A549 treated with RU486 at 1 μM for 4 hours (cell line): ENCODE measurements around the gene JMJD8. TPM values are rescaled to one million over a fixed set of nuclear protein-coding genes. Genes with fewer than 3 reads are reported as not detected.

ENCODE experiments used
- total RNA-seq: library from RNA; stranded (reverse); fragments of 200-300 nt; extraction: Qiagen RNA extraction; gene quantifications from 5 replicates; pipeline ENCODE4 v1.2.3, GENCODE V29; 2022; ENCODE audit warnings: low read depth

The JMJD8 gene, protein sequence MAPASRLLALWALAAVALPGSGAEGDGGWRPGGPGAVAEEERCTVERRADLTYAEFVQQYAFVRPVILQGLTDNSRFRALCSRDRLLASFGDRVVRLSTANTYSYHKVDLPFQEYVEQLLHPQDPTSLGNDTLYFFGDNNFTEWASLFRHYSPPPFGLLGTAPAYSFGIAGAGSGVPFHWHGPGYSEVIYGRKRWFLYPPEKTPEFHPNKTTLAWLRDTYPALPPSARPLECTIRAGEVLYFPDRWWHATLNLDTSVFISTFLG
- total RNA-seq: 63.7 to 86.1 TPM (median 79.3 TPM) in 5 replicates

DNA sequence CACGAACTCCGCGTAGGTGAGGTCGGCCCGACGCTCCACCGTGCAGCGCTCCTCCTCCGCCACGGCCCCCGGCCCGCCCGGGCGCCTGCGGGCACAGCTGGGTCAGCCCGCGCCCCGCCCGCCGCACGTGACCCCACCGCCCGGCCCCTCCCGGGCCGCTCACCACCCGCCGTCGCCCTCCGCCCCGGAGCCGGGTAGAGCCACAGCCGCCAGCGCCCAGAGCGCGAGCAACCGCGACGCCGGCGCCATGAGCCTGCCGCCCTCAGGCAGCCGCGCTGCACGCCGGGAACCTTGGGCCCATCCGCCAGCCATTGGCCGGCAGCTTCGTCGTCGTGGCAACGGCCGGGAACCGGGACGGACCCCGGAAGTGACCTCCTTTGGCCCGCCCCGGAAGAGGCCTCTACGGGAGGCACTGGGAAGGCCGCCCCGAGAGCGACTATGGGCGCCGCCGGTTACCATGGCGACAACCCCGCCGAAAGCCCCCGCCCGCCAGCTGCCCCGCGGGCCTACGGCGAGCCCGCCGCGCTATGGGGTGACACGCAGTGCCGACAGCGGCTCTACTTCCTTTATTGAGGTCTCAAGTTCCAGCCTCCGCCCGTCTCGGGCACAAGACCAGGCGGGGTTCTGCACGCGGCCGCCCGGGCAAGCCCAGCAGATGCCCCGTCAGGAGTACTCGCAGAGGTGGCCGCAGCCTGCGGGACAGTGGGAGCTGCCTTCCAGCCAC lies at the start of gene JMJD8:
Gene JMJD8, minus strand, starts transcription at position 264 of the 724 bp plus-strand sequence. Its CDS starts 15 bp downstream, at position 249.

DNA sequence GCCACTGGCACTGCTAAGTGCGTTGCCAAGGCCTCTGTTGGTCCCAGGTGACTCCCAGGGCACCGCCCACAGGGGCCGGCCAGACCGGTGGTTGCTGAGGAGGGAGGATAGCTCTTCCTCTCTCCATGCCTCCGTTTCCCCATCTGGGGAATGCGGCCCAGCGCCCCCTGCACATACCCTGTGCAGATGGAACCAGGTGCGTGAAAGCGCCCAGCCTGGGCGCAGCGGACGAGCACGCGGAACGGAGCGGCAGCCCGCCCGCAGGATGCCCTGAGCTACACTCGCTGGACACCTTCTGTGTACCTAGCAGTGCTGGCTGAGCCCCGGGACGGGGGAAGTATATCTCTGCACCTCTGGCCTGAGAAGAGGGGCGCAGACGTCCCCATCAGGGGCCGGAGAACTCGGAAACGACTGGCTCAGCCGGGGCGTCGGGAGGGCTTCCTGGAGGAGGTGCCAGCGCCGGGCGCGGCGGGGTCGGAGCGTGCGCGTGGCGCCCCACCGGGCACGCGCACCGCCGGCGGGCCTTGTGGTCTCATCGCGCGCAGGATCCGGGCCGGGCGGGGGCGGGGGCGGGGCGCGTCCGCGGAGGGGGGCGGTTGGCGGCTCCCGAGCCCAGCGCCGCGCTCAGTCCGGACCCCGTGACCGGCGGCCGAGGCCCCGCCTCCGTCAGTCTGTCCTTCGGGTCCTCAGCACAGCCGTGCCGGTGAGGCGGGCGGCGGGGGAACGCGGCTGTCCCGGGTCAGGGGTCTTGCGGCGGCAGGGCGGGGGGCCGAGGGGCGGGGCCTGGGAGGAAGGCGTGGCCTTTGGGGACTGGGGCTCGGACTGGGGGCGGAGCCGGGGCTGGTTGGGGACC lies 42.5 kb upstream of the JMJD8 start, which contains the start of the genes CCDC78 and HAGHL:
Gene CCDC78, minus strand, starts transcription at position 6 of the 853 bp plus-strand sequence. CDS start 76 bp downstream, outside the sequence.
Gene HAGHL, plus strand, starts transcription at position 669 of the 853 bp plus-strand sequence. CDS start 404 bp downstream, outside the sequence.

DNA sequence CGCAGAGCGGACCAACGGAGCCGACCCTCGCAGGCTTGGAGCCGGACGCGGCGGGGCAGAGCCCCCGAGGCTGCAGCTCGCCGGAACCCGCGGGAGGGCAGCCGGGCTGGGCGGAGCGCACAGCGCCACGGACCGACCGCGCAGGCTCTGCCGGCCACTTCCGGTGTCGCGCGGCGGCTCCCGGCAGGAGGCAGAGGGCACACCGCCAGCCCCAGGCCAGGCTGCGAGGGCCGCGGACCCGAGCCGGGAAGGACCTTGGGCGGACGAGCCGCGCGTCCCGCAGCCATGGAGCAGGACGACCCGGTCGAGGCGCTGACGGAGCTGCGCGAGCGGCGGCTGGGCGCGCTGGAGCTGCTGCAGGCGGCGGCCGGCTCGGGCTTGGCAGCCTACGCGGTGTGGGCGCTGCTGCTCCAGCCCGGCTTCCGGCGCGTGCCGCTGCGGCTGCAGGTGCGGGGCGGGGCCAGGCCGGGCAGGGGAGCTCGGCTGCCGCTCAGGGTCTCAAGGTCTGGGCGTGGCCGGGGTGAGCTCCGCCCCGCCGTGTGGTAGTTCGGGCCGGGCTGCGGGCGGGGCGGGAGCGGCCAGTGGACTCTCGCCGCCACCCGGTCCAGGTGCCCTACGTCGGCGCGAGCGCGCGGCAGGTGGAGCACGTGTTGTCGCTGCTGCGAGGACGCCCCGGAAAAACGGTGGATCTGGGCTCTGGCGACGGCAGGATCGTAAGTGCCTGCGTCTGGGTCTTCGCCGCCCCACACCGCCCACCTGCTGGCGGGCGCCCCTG lies 37.0 kb upstream of the JMJD8 start, which contains the start of gene ANTKMT:
Gene ANTKMT, plus strand, starts transcription at position 157 of the 775 bp plus-strand sequence. Its CDS starts 129 bp downstream, at position 286.

DNA sequence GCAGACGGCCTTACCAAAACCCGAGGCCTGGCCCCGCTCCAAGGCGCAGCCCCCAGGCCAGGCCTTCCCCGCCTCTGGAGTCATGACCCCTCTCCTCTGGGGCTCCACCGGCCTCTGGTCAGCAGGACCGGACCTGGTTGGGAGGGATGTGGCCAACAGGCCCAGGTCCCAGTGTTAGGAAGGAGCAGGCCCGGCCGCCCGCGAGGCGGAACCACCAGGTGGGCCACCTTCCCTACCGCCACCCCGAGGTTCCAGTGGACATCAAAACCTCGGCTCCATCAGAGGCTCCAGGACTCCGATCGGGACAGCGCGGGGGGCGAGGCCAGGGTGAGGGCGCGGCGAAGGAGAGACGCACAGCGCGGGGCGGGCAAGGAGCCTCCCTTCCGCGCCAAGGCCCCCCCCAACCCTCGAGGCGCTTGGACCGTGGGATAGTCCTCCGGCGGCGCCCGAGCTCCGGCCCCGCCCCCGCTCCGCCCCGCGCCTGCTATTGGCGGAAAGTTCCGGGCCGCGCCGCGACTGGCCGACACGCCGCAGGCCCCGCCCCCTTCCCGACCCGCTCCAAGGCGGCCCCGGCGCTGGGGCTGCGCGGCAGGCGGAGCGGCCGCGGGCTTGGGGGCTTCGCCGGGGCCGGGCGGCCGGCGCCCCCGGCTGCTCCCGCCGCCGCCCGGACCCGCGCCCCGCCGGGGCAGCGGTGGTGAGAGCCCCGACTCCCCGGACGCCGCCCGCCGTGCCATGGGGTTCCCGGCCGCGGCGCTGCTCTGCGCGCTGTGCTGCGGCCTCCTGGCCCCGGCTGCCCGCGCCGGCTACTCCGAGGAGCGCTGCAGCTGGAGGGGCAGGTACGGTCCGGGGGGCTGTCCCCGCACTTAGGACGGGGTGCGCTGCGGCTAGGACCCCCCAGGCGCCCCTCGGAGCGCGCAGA lies 30.7 kb upstream of the JMJD8 start, which contains the start of gene METRN:
Gene METRN, plus strand, starts transcription at position 561 of the 919 bp plus-strand sequence. Its CDS starts 172 bp downstream, at position 733.

DNA sequence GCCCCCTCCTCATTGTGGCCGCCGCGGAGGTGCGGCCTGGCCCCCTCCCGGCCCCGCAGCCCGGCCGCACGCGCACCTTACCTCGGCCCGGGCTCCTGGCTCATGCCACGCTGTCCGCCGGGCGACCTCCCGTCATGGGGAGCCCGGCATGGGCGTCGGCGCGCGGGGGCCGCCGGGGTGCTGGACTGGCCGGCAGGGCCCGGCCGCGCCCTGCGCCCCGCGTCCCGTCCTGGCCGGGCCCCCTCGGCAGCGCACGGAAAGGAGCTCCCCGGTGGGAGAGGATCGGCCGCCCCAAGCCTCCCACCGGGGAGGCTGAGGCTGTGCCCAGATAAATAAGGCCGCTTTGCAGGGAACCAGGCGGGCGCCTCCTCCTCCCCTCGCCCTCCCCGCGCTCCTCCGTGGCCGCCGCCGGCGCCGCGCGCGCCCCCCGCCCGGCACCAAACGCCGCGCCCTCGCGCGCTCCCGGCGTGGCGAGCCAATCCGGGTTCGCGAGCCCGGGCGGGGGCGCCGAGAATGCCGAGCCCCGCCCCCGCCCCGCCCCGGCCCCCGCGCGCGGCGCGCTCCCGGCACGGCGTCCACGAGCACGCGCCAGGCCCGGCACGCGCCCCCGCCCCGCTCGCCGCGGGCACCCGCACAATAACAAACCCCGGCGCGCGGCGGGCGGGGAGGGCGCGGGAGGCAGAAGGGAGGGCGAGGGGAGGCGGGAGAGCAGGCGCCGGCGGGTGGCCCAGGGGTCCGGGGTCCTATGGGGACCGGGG lies 21.5 kb upstream of the JMJD8 start, which contains the start of gene FBXL16:
Gene FBXL16, minus strand, starts transcription at position 371 of the 758 bp plus-strand sequence. CDS start 8,396 bp downstream, outside the sequence.

DNA sequence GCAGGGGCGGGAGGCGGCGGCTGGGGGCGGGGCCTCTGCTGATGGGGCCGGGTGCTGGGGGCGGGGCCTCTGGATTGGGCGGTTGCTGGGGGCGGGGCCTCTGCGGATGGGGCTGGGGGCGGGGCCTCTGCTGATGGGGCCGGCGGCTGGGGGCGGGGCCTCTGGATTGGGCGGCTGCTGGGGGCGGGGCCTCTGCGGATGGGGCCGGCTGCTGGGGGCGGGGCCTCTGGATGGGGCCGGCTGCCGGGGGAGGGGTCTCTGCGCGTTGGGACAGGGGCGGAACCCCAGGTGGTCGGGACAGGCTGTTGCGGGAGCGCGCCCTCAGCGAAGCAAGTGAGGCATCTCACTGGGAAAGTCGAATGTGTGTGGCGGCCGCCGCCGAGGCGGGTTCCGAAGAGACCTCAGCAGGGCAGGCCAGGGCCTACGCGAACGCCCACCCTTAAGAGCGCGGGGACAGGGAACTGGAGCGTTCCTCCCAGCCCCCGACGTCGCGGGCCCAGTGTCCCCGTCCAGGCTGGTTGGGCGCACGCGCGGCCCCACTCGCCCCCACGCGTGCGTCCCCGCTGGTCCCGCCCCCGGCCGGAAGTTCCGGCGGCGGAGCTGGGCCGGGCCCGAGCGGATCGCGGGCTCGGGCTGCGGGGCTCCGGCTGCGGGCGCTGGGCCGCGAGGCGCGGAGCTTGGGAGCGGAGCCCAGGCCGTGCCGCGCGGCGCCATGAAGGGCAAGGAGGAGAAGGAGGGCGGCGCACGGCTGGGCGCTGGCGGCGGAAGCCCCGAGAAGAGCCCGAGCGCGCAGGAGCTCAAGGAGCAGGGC lies 4.1 kb downstream of the JMJD8 start, which contains the start of gene STUB1:
Gene STUB1, plus strand, starts transcription at position 597 of the 811 bp plus-strand sequence. Its CDS starts 116 bp downstream, at position 713.

DNA sequence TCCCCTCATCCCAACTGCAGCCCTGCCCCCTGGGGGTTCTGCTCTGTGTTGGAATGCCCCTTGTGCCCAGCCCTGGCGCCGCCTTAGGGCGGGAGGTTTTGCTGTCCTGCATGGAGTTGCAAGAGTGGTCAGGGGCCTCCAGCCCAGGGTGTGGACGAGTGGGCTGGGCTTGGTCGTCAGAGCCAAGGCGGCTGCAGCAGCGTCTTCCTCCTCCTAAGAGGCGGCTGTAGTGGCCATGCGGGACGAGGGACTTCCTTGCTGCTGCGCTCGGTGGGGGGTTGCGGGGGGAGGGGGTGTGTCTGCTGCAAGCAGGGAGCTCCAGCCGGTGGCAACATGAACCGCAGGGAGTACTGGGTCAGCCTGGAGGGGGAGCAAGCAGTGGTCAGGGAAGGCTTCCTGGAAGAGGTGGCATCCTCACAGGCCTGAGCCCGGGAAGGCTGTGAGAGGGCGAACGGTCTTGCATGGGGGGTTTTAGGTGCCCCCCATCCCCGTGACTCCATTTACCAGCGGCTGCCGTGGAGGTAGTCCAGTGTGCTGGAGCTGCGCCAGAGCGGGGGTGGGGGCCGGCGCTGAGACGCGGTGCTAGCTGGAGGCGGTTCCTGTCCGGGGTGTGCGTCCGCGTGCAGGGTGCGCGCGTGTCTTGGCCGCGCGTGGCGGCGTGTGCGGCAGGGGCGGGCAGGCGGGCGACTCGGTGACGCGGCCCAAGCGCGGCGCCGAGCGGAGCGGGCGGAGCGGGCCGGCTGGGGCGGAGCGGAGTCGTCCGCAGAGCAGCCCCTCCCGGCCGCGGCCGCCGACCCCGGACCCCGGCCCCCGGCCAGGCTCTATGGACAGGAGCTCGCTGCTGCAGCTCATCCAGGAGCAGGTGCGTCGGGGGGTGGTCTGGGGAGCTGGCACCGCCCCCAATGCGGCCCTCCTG lies 8.9 kb downstream of the JMJD8 start, which contains the start of gene RHBDL1:
Gene RHBDL1, plus strand, starts transcription at position 704 of the 916 bp plus-strand sequence. Its CDS starts 120 bp downstream, at position 824.

DNA sequence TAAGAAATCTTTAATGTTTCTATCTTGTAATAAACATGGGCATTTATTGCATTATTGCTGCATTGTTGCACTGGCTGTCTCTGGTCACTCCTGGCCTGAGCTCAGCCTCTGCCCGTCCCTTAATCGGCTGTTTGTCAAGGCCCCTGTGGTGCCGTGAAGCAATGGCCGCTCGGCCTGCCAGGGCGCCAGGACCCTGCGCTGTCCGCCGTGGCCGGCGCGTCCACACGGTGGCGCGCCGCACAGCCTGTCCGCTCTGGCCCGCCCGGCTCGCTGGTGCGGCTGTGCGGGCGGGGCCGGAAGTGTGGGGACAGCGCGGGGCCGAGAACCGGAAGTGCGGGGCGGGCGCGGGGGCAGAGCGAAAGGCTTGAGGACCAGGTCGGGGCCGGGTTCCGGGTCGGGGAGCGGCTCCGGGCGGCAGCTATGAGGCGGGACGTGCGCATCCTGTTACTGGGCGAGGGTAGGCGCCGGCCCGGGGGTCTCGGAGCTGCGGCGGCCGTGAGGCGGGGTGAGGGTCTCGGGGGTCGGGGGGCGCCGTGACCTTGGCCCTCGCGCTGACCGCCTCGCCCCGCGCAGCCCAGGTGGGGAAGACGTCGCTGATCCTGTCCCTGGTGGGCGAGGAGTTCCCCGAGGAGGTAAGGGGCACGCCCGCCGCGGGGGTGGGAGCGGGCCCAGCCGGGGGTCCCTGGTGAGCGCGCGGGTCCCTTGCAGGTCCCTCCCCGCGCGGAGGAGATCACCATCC lies 16.2 kb downstream of the JMJD8 start, which contains the start of gene RHOT2:
Gene RHOT2, plus strand, starts transcription at position 353 of the 739 bp plus-strand sequence. Its CDS starts 68 bp downstream, at position 421.

DNA sequence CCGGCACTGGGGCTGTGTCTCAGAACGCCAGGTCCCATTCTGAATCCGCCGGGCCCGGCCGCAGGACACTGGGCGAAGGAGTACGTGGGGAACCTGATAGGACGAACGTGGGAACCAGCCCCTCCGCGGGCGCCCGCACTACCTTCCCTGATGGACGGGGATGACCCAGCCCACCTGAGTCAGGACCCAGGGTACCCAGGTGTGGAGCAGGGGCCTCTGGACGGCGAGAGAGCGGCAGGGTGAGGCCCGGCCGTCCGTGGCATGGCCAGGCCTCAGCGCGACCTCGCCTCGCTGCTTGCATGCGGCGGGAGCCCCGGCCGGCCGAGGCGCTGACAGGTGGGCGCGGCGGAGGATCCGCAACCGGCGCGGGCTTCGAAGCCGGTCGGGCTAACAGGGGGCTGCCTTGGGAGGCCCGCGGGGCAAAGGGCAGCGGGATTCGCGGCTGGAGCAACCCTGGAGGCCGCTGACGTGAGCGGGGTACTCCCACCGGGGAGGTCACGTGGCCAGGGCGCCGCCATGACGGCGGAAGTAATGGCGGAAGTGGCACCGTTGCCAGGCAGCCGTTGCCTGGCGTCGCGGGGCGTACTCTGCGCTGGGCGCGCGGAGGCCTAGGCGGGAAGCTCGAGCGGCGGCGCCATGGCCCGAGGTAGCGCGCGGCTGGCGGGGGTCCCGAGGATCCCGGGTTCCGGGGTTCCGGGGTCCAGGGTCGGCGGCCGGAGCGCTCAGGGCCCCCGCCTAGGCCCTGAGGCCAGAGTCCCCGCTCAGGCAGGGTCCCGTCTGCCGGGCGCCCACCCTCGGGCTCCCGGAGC lies 35.1 kb downstream of the JMJD8 start, which contains the start of gene WDR90:
Gene WDR90, plus strand, starts transcription at position 585 of the 809 bp plus-strand sequence. Its CDS starts 52 bp downstream, at position 637.

DNA sequence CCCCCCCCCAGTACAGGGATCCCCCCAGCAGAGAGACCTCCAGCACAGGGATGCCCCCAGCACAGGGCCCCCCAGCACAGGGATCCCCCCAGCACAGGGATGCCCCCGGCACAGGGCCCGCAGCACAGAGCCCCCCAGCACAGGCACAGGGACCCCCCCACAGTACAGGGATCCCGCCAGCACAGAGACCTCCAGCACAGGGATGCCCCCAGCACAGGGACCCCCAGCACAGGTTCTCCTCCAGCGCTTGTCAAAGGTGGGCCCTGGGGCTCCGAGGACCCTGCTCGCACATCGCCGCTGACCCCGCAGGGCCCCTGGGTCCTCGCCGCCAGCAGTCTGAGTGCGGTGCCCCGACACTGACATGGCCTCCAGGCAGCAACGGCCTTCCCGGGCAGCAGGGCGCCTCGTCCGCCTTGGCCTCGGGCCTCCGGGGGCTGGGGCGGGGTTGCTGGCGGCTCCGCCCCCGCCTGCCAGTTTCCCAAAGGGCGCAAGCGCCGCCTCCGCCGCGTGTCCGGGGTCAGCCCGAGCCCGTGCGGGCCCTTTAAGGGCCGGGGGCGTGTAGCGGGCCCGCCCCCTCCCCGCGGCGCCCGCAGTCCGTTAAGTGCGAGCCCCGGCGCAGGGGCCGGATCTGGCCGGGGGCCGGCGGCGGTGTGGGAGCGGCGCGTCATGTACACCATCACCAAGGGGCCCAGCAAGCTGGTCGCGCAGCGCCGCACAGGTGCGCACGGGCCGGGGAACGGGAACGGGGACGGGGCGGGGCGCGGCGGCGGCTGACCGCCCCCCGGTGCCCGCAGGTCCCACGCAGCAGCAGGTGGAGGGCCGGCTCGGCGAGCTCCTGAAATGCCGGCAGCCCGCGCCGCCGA lies 42.6 kb downstream of the JMJD8 start, which contains the start of gene MCRIP2:
Gene MCRIP2, plus strand, starts transcription at position 503 of the 863 bp plus-strand sequence. Its CDS starts 164 bp downstream, at position 667.

DNA sequence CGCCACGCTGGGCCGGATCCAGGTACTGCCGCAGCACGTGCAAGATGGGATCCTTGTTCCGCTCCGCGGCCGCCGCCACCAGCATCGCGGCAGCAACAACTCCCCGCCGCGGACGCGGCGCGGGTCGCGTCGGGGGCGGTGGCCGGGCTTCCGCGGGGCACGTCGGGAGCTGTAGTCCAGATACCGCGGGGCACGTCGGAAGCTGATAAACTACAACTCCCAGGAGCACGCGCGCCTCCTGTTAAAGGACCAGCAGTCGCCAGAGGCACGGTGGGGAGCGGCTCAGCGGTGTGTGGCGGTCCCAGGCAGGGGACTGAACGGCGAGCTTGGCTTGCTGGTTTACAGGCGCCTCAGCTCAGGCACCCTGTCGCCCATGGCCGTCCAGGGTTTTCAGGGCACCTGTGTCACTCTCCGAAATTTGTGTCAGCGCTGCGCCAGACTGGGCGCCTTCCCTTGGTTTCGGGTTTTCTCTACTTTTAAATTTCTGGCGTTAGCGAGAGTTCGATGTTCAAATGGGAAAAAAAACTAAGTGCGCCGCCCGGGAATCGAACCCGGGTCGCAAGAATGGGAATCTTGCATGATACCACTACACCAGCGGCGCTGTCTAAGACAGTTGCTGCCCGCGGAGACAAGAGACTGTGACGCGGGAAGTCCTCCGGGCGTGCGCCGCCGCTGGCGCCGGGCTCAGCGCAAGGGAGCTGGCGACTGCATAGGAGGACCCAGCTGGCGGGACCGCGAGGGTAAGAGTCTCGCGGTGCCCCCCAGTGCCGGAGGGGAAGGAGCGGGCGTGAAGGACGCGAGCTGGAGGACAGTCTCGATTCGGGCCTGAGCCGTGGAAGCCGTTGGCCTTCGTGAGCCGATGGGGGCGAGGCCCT lies 47.7 kb downstream of the JMJD8 start, which contains the start of gene METTL26:
Gene METTL26, minus strand, starts transcription at position 100 of the 875 bp plus-strand sequence. Its CDS starts 15 bp downstream, at position 85.

